Measurements from ENCODE around the gene ATP5F1C.
"Not testable (repeated sequence)": the region's sequence is repeated elsewhere in the genome, so short reads cannot be mapped to it uniquely, and the experiment has no call there.

The ATP5F1C gene

DNA sequence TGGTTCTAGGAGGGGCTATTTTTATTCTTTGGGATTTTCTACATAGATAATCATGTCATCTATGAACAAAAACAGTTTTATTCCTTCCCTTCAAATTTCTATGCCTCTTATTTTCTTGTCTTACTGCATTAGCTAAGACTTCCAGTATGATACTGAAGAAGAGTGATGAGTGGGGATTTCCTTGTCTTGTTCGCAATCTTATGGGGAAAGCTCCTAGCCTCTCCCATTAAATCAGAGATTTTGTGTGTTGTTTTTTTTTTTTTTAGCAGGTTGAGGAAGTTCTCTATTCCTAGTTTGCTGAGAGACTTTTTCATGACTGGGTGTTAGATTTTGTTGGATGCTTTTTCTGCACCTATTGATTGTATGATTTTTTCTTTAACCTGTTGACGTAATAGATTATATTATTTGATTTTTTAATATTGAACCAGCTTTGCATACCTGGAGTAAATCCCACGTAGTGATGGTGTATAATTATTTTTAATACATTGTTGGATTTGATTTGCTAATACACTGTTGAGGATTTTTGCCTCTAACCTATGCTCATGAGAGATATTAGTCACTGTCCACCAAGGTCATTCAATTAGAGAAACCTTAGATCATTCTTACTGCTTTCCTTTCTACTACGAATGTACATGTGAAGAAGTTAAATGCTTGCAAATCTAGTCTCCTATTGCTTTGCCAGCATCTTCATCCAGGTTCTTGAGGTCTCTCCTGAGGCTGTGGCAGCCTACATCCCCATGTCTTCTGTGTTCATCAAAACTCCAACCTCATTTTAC is 6.5 kb downstream of the ATP5F1C start:
- no peak for DNase-seq

DNA sequence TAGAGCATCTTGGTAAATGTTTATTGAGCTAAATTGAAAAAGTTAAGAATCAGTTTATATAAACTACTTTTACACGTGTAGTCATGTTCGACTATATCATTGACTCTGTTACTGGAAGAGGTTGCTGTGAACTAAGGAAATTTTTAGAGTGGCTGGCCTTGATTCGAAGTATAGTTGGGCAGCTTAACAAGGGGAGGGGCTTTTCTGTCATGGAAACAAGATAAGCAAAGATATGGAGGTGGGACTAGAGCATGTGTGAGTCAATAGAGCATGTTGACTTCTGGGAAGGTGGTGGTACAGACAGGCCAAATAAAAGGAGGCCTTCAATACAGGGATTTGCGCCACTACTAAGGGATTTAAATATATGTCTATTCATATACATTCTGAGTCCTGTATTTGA is 7.6 kb downstream of the ATP5F1C start:
- DNase-seq = no peak

DNA sequence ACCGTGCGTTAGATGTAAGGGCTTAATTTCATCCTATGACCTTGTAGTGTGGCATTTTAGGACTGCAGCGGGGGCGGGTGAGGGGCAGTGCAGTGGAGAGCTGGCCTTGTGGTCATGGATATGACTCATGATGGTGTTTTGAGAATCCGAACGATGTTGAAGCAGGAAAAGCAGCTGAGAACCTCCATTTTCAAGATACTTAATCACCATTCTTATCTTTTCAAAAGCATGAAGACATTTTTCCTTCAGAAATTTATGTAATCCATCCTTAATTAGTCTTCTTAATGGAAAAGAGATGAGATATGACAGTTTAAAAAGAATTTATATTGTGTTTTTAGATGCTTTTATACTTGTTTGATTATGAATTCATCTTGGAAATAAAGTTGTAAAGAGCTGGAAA is 9.6 kb downstream of the ATP5F1C start:
- DNase-seq = no peak

DNA sequence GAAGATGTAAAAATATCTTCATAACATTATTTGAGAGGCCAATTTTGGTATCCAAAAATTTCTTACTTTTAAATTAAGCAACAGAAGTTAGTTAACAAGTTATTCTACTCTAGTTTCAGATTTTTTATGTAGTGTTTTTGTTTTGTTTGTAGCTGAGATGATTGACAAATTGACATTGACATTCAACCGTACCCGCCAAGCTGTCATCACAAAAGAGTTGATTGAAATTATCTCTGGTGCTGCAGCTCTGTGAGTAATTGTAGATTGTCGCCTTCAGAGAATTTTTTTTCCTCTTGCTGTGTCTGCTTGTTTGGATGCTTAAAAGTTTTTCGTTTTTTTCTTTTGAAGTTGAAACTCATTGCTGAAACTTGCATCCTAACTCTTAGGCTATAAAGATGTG is 14.6 kb downstream of the ATP5F1C start:
- no peak for DNase-seq

DNA sequence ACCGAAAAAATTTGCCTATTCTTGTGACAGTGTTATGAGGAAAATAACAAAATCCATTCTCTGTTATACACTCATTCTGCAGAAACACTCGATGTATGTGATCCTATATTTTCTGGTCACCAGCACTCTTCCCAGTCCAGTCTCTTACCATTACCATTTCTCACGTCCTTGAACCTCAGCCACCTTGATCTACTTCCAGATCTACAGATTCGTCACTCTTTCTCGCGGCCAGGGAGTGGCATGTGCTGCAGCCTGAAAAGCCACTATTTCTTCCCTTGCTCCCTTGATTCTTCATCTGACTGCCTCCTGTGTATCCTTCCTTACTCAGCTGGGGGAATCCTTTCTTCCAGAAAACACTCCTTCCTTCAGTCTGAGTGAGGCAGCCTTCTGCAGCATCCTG is 16.2 kb downstream of the ATP5F1C start:
- no peak for DNase-seq

DNA sequence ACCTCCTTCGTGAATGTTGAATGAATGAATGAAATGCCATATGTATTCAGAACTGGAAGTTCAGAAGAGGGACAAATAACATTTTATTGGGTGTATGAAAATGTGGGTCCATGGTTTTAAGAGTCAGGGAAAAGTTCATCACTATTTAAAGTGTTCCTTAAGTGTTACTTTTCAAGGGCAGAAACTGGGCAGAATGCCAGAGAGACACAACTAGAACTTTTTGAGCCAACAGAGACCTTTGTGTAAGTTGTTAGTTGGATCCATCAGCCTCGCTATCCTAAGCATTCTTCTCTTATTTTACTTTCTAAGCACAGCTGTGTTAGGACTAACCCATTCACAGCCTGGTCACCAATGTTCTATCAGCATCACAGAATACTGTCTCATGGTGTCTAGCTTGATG is 16.8 kb downstream of the ATP5F1C start:
- DNase-seq = no peak

DNA sequence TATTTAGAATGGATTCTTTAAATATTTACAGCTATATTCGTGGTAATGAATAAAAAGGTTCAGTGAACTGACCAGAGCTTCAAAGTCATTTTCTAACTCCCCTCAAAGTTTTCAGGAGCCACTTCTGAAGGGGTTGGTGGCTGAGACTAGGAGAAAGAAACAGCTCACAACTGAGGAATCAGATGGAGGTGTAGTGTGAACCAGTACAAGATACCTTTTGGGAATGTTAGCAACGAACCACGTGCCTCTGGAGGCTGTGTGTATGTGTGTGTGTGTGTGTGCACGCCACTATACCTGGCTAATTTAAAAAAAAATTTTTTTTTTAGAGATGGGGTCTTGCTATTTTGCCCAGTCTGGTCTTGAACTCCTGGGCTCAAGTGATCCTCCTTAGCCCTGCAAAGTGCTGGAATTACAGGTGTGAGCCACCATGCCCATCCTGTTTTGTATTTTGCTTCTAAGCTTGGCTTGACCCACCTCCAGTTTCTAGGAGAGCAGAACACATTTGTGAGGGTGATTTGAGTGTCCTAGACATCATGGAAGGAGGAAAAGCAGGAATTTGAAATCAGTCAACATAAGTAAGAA is 20.8 kb downstream of the ATP5F1C start:
- no peak for DNase-seq

DNA sequence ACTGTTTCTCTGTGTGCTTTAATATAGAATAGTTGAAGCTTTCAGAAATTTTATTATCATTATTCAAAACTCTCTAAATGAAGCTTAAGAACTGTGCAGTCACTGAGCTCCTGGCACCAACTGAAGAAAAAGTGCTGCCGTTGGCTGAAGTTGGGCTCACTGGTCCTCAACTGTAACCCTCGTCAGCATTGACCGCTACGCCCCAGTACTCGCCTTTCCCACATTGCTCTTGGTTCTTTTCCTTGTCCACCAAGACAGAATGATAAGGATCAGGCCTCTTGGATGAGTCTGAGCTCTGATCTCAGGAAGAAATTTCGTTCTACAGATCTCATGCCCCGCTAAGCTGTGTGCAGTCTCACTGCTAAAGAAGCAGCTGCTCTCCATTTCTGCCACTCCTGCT is 22.5 kb downstream of the ATP5F1C start:
- no peak for DNase-seq

DNA sequence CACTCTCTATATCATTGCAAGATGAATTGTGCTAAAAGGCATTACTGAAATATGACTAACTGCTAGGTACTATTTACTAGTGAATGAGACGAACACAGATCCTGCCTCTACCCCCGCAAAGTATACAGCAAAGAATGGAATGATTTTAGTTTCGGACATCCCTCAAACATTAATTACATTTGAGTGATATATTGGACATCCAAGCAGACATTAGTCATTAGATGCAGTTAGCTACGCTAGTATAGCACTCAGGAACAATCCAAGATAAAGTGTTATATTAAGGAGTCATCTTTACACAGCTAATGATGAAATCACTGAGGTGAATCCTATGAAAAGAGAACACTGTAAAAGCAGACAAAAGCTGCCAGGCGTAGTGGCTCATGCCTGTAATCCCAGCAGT is 23.0 kb downstream of the ATP5F1C start:
- no peak for DNase-seq

DNA sequence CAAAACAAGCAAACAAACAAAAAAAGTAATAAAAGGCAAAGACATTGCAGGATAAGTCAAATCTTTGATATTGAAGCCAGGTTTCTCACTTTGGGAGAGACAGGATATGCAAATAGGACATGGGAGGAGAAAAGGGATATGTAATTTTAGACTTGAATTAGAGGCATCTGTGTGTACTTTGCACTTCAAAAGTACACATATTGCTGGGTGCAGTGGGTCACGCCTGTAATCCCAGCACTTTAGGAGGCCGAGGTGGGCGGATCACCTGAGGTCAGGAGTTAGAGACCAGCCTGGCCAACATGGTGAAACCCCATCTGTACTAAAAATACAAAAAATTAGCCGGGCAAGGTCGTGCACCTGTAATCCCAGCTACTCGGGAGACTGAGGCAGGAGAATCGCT is 23.8 kb downstream of the ATP5F1C start:
- DNase-seq = not testable (repeated sequence)

DNA sequence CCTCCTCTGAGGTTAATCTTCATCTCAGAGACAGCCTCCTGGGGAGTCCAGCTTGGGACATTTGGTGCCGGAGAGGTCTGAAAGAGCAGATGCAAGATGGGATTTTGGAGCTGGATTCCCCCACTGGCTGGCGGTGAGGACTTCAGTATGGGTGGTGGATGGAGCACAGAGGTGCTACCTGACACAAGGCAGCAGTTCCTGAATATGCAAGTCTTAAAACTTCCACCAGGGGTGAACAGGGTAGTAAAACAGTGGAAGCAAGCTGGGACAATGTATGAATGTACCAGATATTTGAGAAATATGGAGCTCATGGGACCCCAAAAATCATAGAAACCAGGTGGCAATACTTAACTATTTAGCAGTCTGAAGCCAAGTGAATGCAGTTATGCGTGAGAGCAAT is 25.5 kb downstream of the ATP5F1C start:
- DNase-seq = no peak

DNA sequence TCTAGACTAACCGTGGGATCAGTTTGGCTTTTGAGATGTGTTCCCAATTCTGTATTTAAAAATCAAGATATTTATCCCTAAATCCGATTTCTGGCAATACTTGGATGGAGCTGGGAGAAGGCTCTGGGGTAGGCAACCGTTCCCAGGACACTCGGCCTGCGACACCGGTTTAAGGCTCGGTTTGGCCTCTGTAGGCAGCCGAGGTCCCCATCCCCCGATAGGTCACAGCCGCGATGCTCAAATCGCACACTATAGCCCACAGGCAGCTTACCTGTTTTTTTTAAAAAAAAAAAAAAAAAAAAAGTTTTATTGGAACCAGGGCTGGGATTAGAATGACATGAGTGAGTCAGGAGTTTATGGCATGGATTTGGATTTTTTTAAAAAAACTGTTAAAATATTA is 29.6 kb downstream of the ATP5F1C start:
- no peak for DNase-seq

DNA sequence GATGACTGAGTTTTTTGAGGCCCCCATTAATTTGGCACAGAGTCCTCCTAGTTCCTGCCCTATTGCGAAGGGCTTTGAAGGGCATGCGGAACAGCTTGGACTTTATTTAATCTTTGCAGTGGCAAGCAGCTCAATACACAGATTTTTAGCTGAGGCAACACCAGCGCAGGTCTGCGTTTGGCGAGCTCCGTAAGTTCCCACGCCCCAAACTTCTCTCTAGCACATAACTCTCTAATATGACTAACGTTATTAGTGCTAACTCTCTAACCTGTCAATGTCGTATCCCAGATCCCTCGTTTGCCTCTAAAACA is 30.0 kb downstream of the ATP5F1C start:
- DNase-seq = no peak

DNA sequence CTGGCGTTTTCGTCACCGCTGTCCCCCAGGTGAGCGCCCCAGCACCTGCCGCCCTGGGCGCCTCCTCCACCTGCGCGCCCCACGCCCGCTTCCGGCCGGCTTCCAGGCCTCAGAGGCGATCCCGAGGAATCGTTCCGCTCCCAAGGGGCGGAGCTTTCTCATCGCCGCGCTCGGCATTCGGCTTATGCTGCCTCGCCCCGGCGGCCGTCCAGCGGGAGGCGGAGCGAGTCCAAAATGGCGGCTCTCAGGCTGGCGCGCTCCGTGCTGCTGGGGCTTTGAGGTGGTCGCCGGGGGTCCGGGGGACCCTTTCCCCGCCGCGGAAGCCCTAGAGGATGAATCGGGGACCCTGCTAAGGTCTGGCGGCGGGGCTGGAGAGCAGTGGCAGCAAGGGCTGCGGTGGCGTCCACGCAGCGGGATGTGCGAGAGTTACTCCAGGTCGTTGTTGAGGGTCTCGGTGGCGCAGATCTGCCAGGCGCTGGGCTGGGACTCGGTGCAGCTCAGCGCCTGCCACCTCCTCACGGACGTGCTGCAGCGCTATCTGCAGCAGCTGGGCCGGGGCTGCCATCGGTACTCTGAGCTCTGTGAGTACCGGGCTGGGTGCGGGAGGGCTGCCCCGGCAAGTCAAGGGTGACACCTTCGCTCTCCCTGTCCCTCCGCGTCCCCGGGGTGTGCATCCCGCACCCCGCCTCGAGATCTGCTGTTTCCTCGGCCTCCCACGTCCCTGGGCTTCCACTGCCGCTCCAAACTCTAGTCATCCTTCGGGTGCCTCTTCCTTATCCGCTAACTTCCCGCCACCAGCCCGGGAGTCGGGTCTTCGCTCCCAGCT is 30.5 kb downstream of the ATP5F1C start, which contains the start of gene TAF3:
Gene TAF3 (plus strand): TSS at position 211 of the 826 bp plus-strand sequence. CDS start 205 bp downstream, at position 416.
- peak; percentile 93 to 95 for DNase-seq

DNA sequence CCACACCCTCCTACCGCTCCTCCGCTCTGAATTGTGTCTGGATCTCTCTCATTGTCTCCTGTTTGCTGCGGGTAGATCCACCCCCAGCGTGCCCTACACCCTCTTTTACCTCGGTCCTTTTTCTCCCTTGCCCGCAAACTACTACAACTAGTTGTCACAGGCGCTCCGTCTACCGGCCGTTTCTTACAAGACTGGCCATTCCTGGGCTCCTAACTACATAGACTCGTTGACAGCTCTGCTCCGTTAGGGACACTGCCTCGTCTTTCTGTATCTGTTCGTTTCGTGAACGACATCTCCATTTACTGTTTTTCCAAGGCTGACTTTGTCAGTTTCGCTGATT is 31.1 kb downstream of the ATP5F1C start:
- DNase-seq = peak; percentile 32 to 33

DNA sequence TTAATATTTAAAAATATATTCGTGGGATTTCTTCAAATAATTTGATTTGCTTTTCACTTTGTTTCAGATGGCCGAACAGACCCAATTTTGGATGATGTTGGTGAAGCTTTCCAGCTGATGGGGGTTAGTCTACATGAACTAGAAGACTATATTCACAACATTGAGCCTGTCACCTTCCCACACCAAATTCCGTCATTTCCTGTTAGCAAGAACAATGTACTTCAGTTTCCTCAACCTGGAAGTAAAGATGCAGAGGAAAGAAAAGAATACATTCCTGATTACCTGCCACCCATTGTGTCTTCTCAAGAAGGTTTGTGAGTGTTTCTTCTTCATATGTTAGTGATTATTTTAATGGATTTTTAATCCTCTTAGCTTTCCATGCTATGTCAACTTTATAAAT is 36.3 kb downstream of the ATP5F1C start:
- DNase-seq = no peak

DNA sequence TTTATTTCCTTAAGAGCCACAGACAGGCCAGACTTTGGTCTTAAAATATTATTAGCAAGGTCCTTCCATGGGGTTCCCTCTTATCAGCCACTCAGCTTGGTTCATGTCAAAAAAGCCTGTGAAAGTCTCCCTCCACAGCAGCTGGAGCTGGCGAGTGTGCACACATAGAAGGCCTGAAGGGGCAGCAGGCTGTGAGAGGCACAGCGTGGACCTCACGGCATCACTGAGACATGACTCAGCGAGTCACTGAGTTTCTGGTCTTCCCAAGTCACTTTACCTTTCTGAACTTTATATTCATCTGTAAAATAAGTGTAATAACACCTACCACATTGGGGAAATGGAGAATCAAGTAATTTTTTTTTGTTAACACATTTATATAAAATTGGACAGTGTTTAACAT is 39.0 kb downstream of the ATP5F1C start:
- no peak for DNase-seq

DNA sequence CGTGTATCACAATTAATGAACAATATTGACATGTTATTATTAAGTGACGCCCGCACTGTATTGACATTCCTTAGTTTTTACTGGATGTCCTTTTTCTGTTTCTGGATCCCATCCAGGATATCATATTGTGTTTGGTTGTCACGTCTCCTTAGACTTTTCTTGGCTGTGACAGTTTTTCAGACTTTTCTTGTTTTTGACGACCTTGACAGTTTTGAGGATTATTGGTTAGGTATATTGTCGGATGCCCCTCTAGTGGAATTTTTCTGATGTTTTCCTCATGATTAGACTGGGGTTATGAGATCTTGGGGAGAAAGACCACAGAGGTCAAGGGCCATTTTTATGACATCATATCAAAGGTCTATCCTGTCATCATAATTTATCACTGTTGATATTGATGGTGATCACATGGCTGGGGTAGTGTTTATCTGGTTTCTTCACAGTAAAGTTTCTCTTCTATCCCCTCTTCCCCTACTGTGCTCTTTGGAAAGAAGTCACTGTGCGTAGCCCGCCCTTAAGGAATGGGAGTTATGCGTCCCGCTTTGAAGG is 41.4 kb downstream of the ATP5F1C start:
- DNase-seq = no peak

DNA sequence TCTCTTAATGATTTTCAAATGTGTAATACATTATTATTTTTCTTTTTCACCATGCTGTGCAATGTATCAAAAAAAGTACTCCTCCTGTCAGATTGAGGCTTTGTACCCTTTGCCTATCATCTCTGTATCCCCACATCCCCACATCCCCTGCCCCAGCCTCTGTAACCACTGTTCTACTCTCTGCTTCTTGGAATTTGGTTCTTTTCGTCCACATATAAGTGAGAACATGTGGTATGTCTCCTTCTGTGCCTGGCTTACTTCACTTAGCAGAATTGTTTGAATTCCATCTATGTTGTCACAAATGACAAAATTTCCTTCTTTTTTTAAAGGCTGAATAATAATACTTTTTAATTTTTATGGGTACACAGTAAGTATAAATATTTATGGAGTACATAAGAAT is 44.1 kb downstream of the ATP5F1C start:
- no peak for DNase-seq

DNA sequence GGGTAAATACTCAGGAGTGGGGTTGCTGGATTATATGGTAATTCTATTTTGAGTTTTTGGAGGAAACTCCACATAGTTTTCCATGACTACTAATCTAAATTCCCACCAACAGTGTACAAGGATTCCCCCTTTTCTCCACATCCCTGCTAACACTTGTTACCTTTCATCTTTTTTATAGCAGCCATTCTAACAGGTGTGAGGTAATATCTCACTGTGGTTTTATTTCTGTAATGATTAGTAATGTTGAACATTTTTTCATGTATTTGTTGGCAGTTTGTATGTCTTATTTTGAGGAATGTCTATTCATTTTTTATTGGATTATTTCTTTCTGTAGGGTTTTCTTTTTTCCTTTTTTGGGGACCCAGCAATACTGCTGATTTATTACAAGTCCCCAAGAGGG is 45.2 kb downstream of the ATP5F1C start:
- DNase-seq = no peak

DNA sequence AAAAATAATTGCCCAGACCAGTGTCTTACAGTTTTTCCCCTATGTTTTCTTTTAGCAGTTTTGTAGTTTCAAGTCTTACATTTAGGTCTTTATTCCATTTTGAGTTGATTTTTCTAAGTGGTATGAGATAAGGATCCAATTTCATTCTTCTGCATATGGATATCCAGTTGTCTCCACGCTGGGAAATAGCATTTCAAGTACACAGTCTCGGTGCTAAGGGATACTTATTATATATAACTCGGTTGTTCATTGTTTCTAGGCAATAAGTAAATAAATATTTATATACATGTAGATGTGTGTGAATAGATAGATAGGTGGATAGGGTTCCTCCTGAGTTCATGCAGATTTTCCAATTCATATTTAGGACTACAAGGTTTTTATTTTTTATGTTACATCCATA is 46.3 kb downstream of the ATP5F1C start:
- no peak for DNase-seq

DNA sequence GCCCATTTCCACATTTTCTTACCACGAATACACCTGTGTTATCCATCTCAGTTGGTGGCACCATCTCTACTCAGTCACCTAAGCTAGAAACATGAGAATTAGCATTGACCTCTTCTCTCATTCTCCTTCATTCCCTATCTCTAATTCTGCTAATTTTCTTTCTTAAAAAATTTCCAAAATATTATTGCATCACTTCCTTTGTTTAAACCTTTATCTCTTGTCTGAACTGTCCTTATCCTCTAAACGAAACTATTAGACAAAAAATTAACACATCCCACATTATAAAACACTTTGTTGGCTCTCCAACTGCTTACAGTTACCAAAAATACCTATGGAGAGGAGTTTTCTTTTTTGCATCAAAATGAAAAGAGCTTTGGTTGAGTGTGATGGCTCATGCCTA is 48.6 kb downstream of the ATP5F1C start:
- no peak for DNase-seq

DNA sequence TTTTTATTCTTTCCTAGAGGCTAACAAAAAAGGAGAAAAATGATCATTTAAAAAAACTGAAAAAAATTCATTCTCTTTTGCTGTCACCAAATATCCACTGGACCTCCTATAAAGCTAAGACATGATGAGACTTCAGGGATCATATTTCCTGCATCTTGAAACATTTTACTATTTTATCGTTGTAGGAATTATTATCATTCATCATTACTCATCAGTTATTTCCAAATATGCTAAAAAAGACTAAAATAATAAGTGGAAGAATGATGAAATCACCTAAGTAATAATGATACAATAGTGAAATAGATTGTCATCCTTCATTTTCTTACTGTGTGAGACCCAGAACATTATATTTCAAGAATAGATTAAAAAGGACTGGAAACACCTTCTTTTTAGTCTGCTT is 58.6 kb downstream of the ATP5F1C start:
- no peak for DNase-seq

DNA sequence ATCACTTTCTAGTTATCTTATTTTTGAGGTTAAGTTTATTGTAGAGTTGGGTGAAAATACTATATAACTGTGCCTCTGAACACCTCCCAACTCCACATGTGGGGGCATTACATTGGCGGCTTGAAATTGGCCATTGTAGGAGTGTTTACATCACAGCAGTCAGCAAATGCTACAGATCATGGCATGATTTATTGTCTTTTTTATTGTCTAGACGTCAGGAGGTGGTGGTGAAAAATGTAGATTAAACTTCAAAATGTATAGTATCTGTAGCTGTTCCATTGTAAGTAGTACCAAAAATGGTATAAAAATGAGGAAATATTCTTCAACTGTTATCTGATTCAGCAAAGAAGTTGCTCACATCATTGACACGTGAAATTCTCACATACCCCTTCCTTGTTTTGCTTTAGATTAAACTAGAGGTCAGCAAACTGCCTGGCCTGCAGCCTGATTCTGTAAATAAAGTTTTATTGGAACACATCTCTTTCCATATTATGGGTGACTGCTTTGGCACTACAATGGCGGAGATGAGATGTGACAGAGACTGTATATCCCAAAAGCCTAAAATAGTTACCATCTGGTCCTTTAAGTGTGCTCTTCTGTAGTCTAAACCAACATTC is 65.4 kb downstream of the ATP5F1C start:
- DNase-seq = no peak
